A673 (cell line): ENCODE results near the gene LIN9.

ENCODE experiments used
- EZH2 ChIP-seq: fragments of 200-600 bp; sonication (generic); IDR thresholded peaks from 2 replicates; pipeline ENCODE4 v1.6.1; 2017; ENCODE audit warnings: borderline replicate concordance, low read depth, mild to moderate bottlenecking, mixed read lengths, antibody characterized with exemption, low read length; ENCODE audit not compliant: poor library complexity, severe bottlenecking
- TF ChIP-seq, protein P1 (sequence below): fragments of 300-800, 200-600 bp; sonication (generic); conservative IDR thresholded peaks from 2 replicates; pipeline ENCODE4 v1.5.1; 2017; ENCODE audit warnings: low read depth, mild to moderate bottlenecking, antibody characterized with exemption, low read length, moderate library complexity, mixed read lengths

DNA sequence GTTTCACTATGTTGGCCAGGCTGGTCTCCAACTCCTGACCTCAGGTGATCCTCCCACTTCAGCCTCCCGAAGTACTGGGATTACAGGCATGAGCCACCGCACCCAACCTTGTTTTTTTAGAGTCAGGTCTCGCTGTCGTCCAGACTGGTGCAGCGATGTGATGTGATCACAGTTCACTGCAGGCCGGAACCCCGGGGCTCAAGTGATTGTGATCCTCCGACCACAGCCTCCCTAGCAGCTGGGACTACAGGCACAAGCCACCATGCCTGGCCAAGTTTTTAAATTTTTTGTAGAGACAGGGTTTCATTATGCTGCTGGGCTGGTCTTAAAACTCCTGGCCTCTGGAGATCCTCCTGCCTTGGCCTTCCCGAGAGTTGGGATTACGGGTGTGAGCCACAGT is 46.1 kb upstream of the LIN9 start:
- TF ChIP-seq, protein P1, sequence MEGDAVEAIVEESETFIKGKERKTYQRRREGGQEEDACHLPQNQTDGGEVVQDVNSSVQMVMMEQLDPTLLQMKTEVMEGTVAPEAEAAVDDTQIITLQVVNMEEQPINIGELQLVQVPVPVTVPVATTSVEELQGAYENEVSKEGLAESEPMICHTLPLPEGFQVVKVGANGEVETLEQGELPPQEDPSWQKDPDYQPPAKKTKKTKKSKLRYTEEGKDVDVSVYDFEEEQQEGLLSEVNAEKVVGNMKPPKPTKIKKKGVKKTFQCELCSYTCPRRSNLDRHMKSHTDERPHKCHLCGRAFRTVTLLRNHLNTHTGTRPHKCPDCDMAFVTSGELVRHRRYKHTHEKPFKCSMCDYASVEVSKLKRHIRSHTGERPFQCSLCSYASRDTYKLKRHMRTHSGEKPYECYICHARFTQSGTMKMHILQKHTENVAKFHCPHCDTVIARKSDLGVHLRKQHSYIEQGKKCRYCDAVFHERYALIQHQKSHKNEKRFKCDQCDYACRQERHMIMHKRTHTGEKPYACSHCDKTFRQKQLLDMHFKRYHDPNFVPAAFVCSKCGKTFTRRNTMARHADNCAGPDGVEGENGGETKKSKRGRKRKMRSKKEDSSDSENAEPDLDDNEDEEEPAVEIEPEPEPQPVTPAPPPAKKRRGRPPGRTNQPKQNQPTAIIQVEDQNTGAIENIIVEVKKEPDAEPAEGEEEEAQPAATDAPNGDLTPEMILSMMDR, result no peak
- TF ChIP-seq EZH2, result no peak
